GM21515 (cell line): ENCODE data around the gene PDE7B.

ENCODE experiments used
- ATAC-seq: cut with Tn5 transposase; IDR thresholded peaks from one replicate; pipeline ENCODE4 v1.9.1; 2021; ENCODE audit not compliant: unreplicated experiment

The PDE7B gene

DNA sequence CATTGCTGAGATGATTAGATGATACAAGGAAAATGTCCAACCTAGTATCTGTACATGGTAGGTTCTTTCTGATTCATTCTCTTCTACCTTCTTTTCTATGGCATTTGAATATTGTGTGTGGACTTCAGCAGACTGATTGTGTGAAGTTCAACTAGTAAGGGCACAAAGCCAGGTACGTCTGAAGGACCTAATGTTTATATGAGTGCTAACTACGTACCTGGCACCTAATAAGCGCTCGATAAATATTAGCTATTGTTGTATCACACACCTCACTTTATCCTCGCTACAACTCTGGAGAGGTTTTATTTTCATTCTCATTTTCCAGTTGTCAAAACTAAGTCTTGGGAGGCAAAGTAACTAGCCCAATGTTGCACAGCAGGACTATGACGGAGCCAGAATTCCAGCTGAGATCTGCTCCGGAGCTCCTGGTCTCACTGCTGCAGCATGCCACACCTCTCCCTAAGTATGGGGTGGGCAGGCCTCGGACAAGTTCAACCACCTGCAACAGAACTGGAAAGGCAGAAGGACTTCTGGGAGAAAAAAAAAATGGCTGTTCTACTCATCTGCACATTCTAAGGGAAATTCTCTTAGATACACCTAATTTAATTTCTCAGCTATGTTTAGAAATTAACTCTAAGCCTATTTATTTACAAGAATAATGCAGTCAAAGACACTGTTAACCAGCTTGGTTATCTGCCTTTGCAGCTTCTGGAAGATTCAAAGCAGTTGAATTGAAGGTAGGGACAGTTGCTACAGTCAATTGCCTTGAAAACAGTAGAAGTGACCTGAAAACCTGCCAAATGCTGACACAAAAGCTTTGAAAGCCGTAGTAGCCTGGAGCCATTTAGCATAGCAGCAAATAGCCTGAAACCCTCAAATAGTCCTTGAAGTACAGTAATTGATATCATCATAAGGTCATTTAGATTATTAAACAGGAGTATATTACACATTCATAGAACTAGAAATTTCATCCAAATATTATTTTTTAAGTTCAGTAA lies 165.0 kb downstream of the PDE7B start:
- ATAC-seq = no peak

GRCh38 chr6:136020691-136021090 lies 169.2 kb downstream of the PDE7B start:
- no peak for ATAC-seq

- ATAC-seq = no peak
These were observed 170.8 kb downstream of the PDE7B start for GRCh38 chr6:136022224-136022874.

GRCh38 chr6:136024711-136025110 lies 173.2 kb downstream of the PDE7B start:
- no peak for ATAC-seq

DNA sequence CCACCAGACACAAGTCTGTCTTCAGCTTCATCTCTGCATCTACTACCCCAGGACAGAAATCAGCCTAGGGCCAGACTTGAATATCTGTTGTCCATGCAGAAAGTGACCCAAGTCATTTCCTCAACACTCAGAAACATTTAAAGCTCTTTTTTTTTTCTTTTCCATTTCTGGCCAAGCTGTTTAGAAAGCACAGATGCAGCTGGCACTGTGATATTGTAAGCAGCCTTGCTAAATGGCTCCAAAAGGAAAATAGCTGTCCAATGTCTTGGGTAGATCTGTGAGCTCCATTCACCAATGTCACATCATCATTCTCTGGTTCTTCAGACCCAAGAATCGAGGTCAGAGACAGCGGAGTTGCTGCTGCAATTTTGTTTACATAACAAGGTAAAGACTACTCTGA lies 174.2 kb downstream of the PDE7B start:
- ATAC-seq = no peak

DNA sequence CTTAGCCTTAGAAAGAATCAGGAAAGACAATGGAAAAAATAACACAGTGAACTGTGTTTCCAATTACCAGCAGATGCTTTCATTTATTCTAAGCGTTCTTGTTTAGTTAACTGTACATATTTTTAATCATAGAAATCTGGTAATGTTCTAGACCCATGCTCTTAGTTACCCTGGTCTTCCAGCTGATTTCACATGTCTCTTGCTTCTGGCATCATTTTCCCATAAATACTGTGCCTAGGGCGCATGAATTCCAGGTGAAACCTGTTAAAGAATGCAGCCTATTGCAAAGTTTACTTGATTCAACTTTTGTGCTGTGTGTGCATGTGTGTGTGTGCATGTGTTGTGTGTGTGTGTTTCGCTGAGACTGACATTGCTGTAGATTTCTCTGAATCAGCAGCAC lies 178.6 kb downstream of the PDE7B start:
- ATAC-seq = no peak

DNA sequence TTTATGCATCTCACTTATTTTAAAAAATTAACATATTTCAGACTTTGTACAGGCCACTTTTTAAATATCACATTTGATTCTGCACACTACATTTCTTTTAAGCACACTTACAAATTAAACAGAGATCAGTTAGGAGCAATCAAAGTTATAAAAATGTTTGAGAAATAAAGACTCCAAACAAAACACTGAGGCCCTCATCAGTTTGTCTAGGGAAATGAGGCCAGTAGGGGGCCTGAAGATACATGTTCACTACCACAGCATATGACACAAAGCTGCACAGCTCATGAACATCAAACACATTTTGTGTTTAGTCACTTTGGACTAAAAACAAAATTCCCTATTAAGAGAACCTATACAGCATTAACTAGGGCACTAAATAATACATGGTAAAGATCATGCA lies 180.5 kb downstream of the PDE7B start:
- no peak for ATAC-seq

DNA sequence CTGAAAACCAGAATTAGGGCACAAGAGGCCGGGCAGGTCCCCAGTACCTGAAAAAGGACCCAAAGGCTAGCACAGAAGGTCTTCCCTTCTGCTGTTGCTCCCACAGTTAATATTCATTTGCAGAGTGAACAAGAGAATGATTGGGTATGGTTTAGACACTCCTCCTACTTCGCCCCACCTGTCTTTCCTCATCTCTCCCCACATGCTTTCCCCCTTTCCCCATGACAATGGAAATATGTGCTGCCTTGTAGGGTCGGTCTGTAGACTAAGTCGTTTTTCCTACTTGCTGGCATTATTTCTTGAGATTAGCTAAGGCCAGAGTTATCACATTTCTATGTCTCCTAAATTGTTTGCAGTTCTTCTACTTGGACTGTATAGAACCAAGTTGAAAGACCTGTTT lies 181.9 kb downstream of the PDE7B start:
- no peak for ATAC-seq

- ATAC-seq = no peak
These were observed 182.9 kb downstream of the PDE7B start for GRCh38 chr6:136034422-136034821.

GRCh38 chr6:136035378-136036070 lies 184.0 kb downstream of the PDE7B start:
- no peak for ATAC-seq

DNA sequence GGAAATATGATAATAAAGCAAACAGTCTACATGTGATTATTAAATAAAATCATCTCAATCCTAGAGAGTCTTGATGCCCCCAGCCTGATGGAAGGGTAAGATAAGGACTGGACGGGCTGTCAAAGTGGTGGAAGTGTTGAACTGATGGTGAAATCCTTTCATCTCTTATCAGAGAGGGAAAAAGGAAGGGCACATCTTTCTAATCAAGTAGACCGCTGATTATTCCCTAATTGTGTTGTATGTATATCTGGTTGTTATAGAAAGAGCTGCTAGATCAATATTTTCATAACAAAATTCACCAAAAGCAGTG lies 184.5 kb downstream of the PDE7B start:
- ATAC-seq = no peak

- no peak for ATAC-seq
These were observed 185.1 kb downstream of the PDE7B start for GRCh38 chr6:136036601-136037000.

- no peak for ATAC-seq
These were observed 185.9 kb downstream of the PDE7B start for GRCh38 chr6:136037242-136037875.

DNA sequence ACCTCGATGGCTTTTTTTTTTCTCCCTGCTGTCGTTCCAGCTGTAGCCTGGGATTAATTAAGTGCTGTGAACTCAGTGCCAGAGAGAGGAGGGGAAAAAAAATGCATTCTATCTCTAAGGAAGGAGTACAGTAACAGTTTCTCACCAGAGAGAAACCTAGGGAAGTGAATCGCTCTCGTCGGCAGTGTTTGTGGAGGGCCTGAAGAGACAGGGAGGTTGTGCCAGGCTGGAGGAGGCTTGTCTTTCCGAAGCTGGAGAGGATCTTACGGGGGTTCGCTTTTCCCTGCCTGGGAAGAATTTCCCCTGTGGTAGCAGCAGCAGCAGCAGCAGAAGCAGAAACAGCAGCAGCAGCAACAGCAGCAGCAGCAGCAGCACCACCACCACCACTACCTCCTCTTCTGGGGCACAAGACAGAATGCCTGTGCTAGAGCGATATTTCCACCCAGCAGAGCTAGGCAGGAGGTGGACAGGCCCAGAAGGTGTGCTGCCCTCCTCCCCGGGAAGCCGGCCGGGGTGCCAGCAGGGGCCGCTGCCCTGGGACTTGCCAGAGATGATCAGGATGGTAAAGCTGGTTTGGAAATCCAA lies 186.5 kb downstream of the PDE7B start:
- no peak for ATAC-seq

- no peak for ATAC-seq
These were observed 187.0 kb downstream of the PDE7B start for GRCh38 chr6:136038531-136038930.

DNA sequence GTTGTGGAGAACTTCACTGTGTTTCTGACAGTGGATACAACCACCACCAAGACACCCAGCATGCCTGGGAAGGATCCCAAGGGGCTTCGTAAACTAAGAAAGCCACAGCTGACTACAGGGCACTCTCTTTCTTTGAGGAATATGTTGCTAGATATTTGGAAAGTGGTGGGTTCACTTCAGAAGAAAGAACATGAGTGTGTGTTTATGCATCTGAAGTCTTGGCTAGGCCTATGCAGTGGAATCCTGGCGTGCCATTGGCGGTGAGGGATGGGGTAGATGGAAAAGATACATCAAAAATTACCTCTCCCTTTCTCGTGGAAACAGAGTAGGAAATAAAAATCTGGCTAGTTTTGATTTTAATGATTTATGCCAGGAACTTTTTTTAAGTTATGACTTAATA lies 187.7 kb downstream of the PDE7B start:
- no peak for ATAC-seq

DNA sequence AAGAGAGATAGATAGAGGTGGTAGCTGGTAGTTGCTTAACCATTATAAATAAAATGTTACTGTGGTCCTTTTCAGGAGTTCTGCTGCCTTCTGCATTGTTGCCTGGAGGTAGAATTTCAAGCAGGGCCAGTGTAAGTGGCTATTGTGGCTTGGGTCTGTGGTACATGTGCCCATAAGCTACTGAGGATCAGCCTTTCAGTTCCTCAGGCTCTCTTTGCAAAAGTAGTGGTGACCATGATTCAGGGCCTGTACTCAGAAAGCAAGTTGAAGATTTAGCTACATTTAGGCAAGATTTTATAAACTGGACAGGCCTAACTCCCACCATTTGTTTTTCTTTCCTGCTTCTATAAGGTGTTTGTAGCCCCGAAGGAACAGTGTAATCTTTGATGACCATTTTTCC lies 199.0 kb downstream of the PDE7B start:
- ATAC-seq = no peak

GRCh38 chr6:136051140-136051775 lies 199.8 kb downstream of the PDE7B start:
- no peak for ATAC-seq

GRCh38 chr6:136052031-136052430 lies 200.5 kb downstream of the PDE7B start:
- no peak for ATAC-seq

- ATAC-seq = no peak
These were observed 207.4 kb downstream of the PDE7B start for GRCh38 chr6:136058852-136059251.

- no peak for ATAC-seq
These were observed 207.8 kb downstream of the PDE7B start for GRCh38 chr6:136059308-136059707.
